Kidney (tissue), 14 donors: ENCODE data around the gene LPCAT3. TPM values are rescaled to one million over a fixed set of nuclear protein-coding genes. Genes with fewer than 3 reads are reported as not detected.
A peak's percentile ranks its signal among the peaks of the same experiment; 100 is the strongest.

Experiments used
- DNase-seq, 5 donors: peaks; one replicate each; pipeline ENCODE4 v3.0.0-alpha.2; 2013 to 2020
- FAIRE-seq: peaks from 2 replicates; lab custom pipeline; 2012; peaks lifted over from hg19 to GRCh38; lab: Jason Lieb, UNC
- H3K27ac ChIP-seq, 2 donors: one replicate each; pipeline ENCODE4 v1.7.0; 2013; ENCODE audit warnings: low read depth in 2 of 2, low read length in 2 of 2, inconsistent platforms in 1 of 2
- H3K27me3 ChIP-seq: one replicate; pipeline ENCODE4 v1.7.1; 2013; ENCODE audit warnings: low read length, inconsistent platforms; ENCODE audit not compliant: control insufficient read depth, insufficient read depth
- H3K36me3 ChIP-seq, 3 donors: one replicate each; pipeline versions ENCODE4 v1.7.0 to v1.7.1; 2013; ENCODE audit warnings: low read length in 3 of 3, control low read depth in 1 of 3, inconsistent platforms in 1 of 3; ENCODE audit not compliant: insufficient read depth in 3 of 3, control insufficient read depth in 2 of 3
- H3K4me1 ChIP-seq, 3 donors: one replicate each; pipeline versions ENCODE4 v1.7.0 to v1.7.1; 2013; ENCODE audit warnings: low read length in 3 of 3, inconsistent platforms in 1 of 3, low read depth in 1 of 3; ENCODE audit not compliant: control insufficient read depth in 2 of 3, insufficient read depth in 2 of 3
- H3K4me3 ChIP-seq, 3 donors: one replicate each; pipeline versions ENCODE4 v1.7.0 to v1.8.1; 2013; ENCODE audit warnings: low read length in 3 of 3, control low read depth in 1 of 3, inconsistent platforms in 1 of 3
- H3K9ac ChIP-seq, 3 donors: one replicate each; pipeline versions ENCODE4 v1.7.0 to v1.7.1; 2013; ENCODE audit warnings: low read length in 3 of 3, control low read depth in 1 of 3, inconsistent platforms in 1 of 3
- H3K9me3 ChIP-seq, 3 donors: one replicate each; pipeline versions ENCODE4 v1.7.0 to v1.7.1; 2013; ENCODE audit warnings: low read length in 3 of 3, control low read depth in 1 of 3, inconsistent platforms in 1 of 3; ENCODE audit not compliant: control insufficient read depth in 2 of 3, insufficient read depth in 1 of 3
- intact Hi-C: fragments of 100-400 bp; cut with DNase I; formaldehyde crosslinking; loops from one replicate; pipeline ENCODE4 v1.11.1; 2022
- microRNA-seq: library from miRNA; unstranded; fragments of <30 nt; microRNA quantifications from one replicate; pipeline ENCODE4 v1.2.0, GENCODE V29; 2020
- polyA plus RNA-seq: library from polyadenylated mRNA; stranded (reverse); fragments of 350-450 nt; fragmentation: Illumina TruSeq; extraction: RNeasy Lipid Tissue Mini Kit (QIAGEN cat#74804); gene quantifications from one replicate; pipeline ENCODE4 v1.2.3, GENCODE V29; 2014; ENCODE audit warnings: low read depth, low replicate concordance; ENCODE audit not compliant: insufficient read depth
- total RNA-seq: library from RNA; stranded (reverse); fragmentation: NEBNext Ultra II Directional; extraction: Animal tissue kit (Norgen Biotek cat#: 25700); gene quantifications from one replicate; pipeline ENCODE4 v1.2.1, GENCODE V29; 2021
- TF ChIP-seq, protein P1 (sequence below): IDR thresholded peaks from 3 replicates; pipeline ENCODE4 v1.5.1; 2012; ENCODE audit warnings: mild to moderate bottlenecking, moderate library complexity, borderline replicate concordance; ENCODE audit not compliant: insufficient read depth; ENCODE audit errors: extremely low read depth
- donor health status: control.
- donor health status: control.
- donor health status: control.
- donor health status: control.
- donor health status: control.
- donor health status: DM: yes; HTN: yes; CAD: no.
- donor health status: Normal renal cell carcinoma (clear cell type).

LPCAT3 gene
- total and polyA plus RNA-seq, 2 donors from 2014 or later, result 59.2 to 77.8 TPM

DNA sequence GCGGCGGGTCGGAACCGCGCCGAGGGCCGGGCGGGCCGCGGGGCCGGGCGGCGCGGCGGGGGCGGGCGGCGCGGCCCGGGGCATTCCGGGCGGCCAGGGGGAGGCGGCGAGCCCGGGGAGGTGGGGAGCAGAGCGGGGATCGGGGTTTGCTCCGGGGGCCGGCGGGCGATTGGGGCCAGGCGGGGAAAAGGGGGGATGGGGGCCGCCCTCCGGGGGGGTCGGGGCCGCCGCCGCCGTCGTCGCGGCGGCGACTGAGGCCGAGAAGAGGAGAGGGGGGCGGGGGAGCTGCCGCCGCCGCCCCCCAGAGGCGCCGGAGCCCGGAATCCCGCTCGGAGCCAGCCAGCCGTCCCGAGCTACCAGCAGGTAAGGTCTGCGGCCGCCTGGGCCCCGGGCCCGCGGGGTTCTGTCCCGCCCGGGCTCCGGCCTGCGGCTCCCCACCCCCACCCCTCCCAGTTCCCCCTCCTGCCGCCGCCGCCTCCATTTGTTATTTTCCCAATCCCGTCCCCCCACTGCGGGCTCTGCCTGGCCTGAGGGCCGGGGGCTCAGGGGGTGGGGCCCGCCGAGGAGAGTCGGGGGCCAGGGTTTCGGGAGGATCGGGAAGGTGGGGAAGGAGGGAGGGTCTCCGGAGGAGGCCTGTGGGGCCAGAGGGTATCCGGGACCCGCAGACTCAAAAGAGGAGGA is 90.1 kb downstream of the LPCAT3 start:
- no peak for FAIRE-seq
- Histone ChIP-seq H3K9ac (peak overlapping the region; percentile 43 to 80 (median 61)), H3K36me3 (peaks cover 0 to 3% (median 2%) of the 10 kb centered on the region in 3 donors), H3K27ac (peak overlapping the region; percentile 87 to 93), H3K4me3 (peak overlapping the region; percentile 75 to 78 (median 76)), H3K9me3 (no peaks in the 10 kb centered on the region), H3K27me3 (no peaks in the 10 kb centered on the region), H3K4me1 (peaks cover 0 to 51% (median 37%) of the 10 kb centered on the region in 3 donors)
- peak in 3 of 5 donors; percentile 20 to 80 (median 79) for DNase-seq
- intact Hi-C loops, result no loop called here
- TF ChIP-seq, protein P1, sequence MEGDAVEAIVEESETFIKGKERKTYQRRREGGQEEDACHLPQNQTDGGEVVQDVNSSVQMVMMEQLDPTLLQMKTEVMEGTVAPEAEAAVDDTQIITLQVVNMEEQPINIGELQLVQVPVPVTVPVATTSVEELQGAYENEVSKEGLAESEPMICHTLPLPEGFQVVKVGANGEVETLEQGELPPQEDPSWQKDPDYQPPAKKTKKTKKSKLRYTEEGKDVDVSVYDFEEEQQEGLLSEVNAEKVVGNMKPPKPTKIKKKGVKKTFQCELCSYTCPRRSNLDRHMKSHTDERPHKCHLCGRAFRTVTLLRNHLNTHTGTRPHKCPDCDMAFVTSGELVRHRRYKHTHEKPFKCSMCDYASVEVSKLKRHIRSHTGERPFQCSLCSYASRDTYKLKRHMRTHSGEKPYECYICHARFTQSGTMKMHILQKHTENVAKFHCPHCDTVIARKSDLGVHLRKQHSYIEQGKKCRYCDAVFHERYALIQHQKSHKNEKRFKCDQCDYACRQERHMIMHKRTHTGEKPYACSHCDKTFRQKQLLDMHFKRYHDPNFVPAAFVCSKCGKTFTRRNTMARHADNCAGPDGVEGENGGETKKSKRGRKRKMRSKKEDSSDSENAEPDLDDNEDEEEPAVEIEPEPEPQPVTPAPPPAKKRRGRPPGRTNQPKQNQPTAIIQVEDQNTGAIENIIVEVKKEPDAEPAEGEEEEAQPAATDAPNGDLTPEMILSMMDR, result no peak

DNA sequence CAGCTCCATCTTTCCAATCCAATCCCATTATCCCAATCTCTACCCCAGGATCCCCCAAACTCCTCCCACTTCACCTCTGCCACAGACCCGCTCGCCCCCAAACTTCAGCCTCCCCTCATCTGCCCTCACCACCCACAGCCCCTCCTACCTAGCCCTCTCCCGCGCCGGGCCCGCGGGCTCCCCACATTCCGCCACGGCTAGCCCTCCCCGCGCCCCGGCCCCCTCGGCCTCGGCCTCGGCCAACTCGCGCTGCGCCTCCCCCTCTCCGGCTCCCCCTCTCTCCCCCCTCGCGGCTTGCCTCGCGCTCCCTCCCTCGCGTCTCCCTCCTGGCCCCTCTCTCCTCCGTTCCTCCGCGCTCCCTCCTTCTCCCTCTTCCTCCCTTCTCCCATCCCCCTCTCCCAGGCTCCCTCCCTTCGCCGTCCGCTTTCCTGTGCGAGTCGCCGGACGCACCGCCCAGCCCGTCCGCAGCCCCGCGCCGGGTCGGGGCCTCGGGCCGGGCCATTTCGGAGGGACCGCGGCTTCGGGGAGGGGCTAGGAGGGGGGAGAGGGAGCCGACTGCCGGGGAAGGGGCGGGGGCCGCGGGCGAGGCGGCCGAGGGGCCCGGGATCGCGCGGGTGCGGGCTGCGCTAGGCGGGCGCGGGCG is 90.8 kb downstream of the LPCAT3 start, which contains the start of gene ATN1:
ATN1 (plus strand) TSS at position 581 of the 643 bp plus-strand sequence. CDS start 6,043 bp downstream, outside the sequence.
- DNase-seq (peak; percentile 91 to 97 (median 94)), FAIRE-seq (no peak)
- H3K36me3 ChIP-seq, result peaks cover 0 to 3% (median 2%) of the 10 kb centered on the region in 3 donors
- intact Hi-C loops, result no loop called here
- peak within 1 kb of the TSS; percentile 75 to 78 (median 76) for H3K4me3 ChIP-seq
- TF ChIP-seq, protein P1, result no peak
- no peaks in the 10 kb centered on the region for H3K27me3 ChIP-seq
- H3K9ac ChIP-seq, result peak within 1 kb of the TSS; percentile 61 to 83 (median 78)
- no peaks in the 10 kb centered on the region for H3K9me3 ChIP-seq
- peak within 1 kb of the TSS; percentile 97 to 99 for H3K27ac ChIP-seq
- H3K4me1 ChIP-seq, result peaks cover 0 to 47% (median 34%) of the 10 kb centered on the region in 3 donors

Small RNAs within 50 kb of the gene (microRNA-seq; reads per million reads assigned to microRNA genes)
- 305 reads per million, percentile 68 among the genes with 10 or more reads in this experiment for gene MIR141
- 3,315 reads per million, percentile 89 among the genes with 10 or more reads in this experiment for gene MIR200C

Other genes with a start within 250 kb of the LPCAT3 start
- gene LAG3, start 246.0 kb downstream of the LPCAT3 start, total RNA-seq, result 1.3 TPM
- gene LAG3, start 246.0 kb downstream of the LPCAT3 start, polyA plus RNA-seq, result not detected
- 38.1 TPM for gene CD4, start 228.9 kb downstream of the LPCAT3 start, total RNA-seq
- gene CD4, start 228.9 kb downstream of the LPCAT3 start, polyA plus RNA-seq, result 12.2 TPM
- 5.0 TPM for gene GPR162, start 196.7 kb downstream of the LPCAT3 start, total RNA-seq
- 9.8 TPM for gene GPR162, start 196.7 kb downstream of the LPCAT3 start, polyA plus RNA-seq
- 17.0 TPM for gene P3H3, start 190.1 kb downstream of the LPCAT3 start, total RNA-seq
- 18.5 TPM for gene P3H3, start 190.1 kb downstream of the LPCAT3 start, polyA plus RNA-seq
- 2.6 TPM for gene GNB3, start 177.6 kb downstream of the LPCAT3 start, total RNA-seq
- 1.4 TPM for gene GNB3, start 177.6 kb downstream of the LPCAT3 start, polyA plus RNA-seq
- gene CDCA3, start 167.2 kb downstream of the LPCAT3 start, total RNA-seq, result 1.3 TPM
- 2.1 TPM for gene CDCA3, start 167.2 kb downstream of the LPCAT3 start, polyA plus RNA-seq
- 75.5 TPM for gene USP5, start 166.3 kb downstream of the LPCAT3 start, total RNA-seq
- gene USP5, start 166.3 kb downstream of the LPCAT3 start, polyA plus RNA-seq, result 52.3 TPM
- gene TPI1, start 150.9 kb downstream of the LPCAT3 start, total RNA-seq, result 437 TPM
- 1,220 TPM for gene TPI1, start 150.9 kb downstream of the LPCAT3 start, polyA plus RNA-seq
- gene SPSB2, start 145.2 kb downstream of the LPCAT3 start, total RNA-seq, result 19.0 TPM
- 21.3 TPM for gene SPSB2, start 145.2 kb downstream of the LPCAT3 start, polyA plus RNA-seq
- gene LRRC23, start 113.7 kb downstream of the LPCAT3 start, total RNA-seq, result 16.6 TPM
- 19.7 TPM for gene LRRC23, start 113.7 kb downstream of the LPCAT3 start, polyA plus RNA-seq
- 35.7 TPM for gene ENO2, start 103.9 kb downstream of the LPCAT3 start, total RNA-seq
- 10.3 TPM for gene ENO2, start 103.9 kb downstream of the LPCAT3 start, polyA plus RNA-seq
- gene ATN1, start 90.5 kb downstream of the LPCAT3 start, total RNA-seq, result 119 TPM
- 34.2 TPM for gene ATN1, start 90.5 kb downstream of the LPCAT3 start, polyA plus RNA-seq
- not detected for gene RNU7-1, start 74.7 kb downstream of the LPCAT3 start, total RNA-seq
- gene RNU7-1, start 74.7 kb downstream of the LPCAT3 start, polyA plus RNA-seq, result not detected
- gene C12orf57, start 74.5 kb downstream of the LPCAT3 start, total RNA-seq, result 175 TPM
- gene C12orf57, start 74.5 kb downstream of the LPCAT3 start, polyA plus RNA-seq, result 336 TPM
- 70.8 TPM for gene PTPN6, start 67.1 kb downstream of the LPCAT3 start, total RNA-seq
- 38.0 TPM for gene PTPN6, start 67.1 kb downstream of the LPCAT3 start, polyA plus RNA-seq
- 141 TPM for gene PHB2, start 47.8 kb downstream of the LPCAT3 start, total RNA-seq
- 222 TPM for gene PHB2, start 47.8 kb downstream of the LPCAT3 start, polyA plus RNA-seq
- gene EMG1, start 47.6 kb downstream of the LPCAT3 start, total RNA-seq, result 50.3 TPM
- 74.3 TPM for gene EMG1, start 47.6 kb downstream of the LPCAT3 start, polyA plus RNA-seq
- gene C1S, start 42.2 kb upstream of the LPCAT3 start, total RNA-seq, result 402 TPM
- gene C1S, start 42.2 kb upstream of the LPCAT3 start, polyA plus RNA-seq, result 81.2 TPM
- gene C1R, start 74.0 kb upstream of the LPCAT3 start, total RNA-seq, result 514 TPM
- gene C1R, start 74.0 kb upstream of the LPCAT3 start, polyA plus RNA-seq, result 183 TPM
- gene C1RL, start 90.7 kb upstream of the LPCAT3 start, total RNA-seq, result 147 TPM
- gene C1RL, start 90.7 kb upstream of the LPCAT3 start, polyA plus RNA-seq, result 25.2 TPM
- 74.6 TPM for gene RBP5, start 110.4 kb upstream of the LPCAT3 start, total RNA-seq
- 609 TPM for gene RBP5, start 110.4 kb upstream of the LPCAT3 start, polyA plus RNA-seq
- 64.2 TPM for gene CLSTN3, start 111.9 kb upstream of the LPCAT3 start, total RNA-seq
- gene CLSTN3, start 111.9 kb upstream of the LPCAT3 start, polyA plus RNA-seq, result 33.0 TPM
- 42.3 TPM for gene PEX5, start 171.2 kb upstream of the LPCAT3 start, total RNA-seq
- gene PEX5, start 171.2 kb upstream of the LPCAT3 start, polyA plus RNA-seq, result 30.8 TPM